Activated naive CD4-positive, alpha-beta T cell treated with anti-CD3 and anti-CD28 coated beads, Interleukin-2, amount 50 U/mL, for 16 hours (primary cell): ENCODE data around the gene BNIP3.

Experiments
- DNase-seq: peaks from one replicate; pipeline ENCODE4 v3.0.0-alpha.2; 2020

Gene BNIP3, protein sequence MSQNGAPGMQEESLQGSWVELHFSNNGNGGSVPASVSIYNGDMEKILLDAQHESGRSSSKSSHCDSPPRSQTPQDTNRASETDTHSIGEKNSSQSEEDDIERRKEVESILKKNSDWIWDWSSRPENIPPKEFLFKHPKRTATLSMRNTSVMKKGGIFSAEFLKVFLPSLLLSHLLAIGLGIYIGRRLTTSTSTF

DNA sequence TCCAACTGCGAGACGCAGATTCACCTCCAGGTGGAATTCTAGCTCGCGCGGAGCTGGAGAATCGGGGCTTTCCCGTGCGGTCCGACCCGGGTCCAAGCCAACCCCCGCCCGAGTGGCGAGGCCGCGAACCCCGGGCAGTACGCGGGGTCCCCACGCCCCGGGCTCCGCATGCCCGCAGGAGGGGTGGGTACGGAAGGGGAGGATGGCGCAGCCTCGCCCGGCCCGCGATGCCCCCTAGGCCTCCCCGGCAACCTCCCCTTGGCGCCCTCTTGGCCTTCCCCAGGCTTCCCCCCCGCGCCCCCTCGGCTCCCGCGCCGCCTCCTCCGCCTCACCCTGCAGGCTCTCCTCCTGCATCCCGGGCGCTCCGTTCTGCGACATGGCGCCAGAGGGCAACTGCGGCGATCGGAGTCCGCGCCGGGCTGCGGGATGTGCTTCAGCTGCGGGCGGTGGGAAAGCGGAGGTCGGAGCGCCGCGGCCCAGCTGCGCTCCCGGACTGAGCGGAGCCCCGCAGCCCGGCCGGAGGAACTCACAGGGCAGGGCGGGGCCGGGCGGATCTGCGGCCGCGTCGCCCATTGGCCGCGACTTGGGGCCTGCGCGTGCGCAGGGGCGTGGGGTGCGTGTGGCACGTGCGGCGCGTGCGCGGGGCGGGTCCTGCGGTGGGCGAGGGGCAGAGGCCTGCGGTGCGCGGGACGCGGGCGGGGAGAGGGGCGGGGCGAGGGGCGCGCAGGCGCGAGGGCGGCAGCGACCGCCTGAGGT is at the start of gene BNIP3:
BNIP3 (minus strand) TSS at position 495 of the 756 bp plus-strand sequence; CDS start at position 378, 117 bp downstream.
- peak; percentile 98 for DNase-seq

DNA sequence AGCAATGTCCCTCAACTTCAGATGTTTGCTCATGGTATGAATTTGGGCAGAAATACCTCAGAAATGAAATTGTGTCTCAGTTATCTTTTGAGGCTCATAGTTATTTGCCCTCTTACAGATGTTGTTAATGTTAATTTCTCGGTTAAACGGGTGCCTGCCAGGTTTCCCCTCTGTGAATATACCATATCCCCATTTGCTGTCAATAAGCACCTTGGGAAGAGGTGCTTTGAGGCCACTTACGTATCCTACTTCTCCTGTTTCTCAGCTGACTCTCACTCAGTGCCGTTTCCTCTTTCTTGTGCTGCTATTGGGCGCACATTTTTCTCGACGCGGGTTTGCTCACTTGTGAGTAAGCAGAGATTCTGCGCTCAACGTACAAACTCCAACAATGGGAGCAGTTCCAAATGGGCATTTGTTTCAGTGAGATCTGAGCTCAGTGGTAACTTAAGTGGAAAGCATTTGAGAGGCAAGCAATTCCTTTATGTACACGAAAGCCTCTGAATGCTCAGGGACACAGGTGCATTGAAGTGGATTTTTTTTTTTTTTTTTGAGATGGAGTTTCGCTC is 49.3 kb upstream of the BNIP3 start:
- DNase-seq: no peak

DNA sequence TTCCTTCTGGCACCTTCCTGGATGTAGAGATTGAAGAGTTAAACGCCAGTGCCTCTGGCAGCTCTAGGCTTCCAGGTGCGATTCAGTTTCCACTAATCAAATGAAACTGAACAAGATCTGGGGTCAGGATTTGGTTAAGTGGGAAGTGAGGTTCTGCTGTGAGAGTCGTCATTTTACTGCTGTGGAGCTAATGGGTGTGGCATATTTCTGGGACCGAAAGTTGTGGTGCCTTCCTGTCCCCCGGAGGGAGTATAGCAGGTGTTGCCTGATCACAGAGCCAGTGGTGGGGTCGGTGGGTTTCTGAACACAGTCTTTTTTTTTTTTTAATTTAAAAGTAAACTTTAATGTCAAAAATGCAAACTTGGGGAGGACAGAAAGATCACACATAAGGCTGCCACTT is 47.0 kb upstream of the BNIP3 start:
- no peak for DNase-seq

DNA sequence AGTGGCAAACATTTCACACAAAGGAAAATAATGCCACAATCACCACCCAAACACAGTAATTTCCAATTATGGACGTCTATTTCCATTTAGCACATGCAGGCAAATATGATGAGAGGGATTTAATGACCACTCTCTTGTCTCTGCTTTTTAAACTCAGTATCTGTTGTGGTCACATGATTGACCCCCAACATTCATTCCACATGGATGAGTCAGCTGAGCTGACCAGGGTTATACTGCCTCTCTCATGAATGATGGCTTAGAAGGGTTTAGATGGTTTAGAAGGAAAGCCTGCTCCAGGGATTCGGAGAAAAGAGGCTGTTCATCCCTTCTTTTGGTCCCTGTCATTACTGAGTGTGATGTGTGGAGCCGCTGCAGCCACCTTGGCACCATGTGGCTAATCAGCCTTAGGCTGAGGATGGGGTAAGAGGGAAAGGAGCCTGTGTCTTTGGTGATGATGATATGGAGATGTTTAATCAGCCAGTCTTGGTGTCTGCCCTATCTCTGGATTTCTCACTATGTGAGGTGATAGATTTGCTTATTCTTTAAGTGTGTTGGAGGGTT is 45.8 kb upstream of the BNIP3 start:
- no peak for DNase-seq

DNA sequence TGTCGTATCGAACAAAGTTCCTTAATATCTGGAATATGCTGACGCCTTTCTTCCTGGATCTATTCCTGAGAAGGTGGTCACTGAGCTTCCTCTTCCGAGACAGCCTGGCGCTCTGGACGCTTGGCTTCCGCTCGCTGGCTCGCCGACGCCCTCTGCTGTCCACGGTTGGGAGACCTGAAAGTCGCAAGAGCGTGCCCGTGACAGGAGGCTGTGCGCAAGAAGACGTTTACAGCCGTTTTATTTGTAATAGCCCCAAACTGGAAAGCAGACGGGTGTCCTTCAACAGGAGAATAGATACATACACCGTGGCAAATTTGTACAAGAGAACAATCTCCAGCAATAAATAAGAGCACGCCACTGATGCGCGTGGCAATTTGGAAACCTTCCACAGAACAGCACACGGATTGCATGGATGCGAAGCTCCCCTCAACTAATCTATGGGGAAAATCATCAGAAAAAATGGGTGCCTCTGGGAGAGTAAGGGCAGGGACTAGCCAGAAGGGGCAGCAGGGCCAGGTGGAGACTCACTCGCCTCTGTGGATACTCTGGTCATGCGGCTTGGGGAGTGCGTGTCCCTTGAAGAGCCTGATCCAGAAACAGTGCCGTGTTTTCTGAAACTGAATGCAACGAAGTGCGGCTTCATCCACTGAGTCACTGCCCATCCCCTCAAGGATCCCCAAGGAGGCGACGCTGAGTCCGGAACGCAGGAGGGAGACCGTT is 41.5 kb upstream of the BNIP3 start:
- DNase-seq: peak; percentile 81

DNA sequence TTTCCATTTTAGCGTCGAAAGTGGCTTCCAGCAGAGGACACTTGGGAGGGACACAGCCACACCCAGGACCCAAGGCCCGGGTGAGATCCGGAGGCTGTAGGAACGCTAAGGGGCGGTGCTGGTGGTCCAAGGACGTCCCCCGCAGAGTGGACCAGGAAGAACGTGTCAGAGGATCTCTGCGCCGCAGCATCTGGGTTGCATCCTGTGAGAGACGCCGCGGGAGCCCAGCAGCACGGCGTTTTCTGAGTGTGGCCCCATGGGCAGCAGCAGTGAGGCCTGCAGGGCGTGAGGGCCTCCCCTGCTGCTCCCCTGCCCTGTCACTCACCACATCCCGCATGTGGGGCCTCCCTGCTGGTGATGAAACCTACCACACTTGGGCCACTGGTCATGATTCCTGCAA is 40.5 kb upstream of the BNIP3 start:
- DNase-seq: no peak

DNA sequence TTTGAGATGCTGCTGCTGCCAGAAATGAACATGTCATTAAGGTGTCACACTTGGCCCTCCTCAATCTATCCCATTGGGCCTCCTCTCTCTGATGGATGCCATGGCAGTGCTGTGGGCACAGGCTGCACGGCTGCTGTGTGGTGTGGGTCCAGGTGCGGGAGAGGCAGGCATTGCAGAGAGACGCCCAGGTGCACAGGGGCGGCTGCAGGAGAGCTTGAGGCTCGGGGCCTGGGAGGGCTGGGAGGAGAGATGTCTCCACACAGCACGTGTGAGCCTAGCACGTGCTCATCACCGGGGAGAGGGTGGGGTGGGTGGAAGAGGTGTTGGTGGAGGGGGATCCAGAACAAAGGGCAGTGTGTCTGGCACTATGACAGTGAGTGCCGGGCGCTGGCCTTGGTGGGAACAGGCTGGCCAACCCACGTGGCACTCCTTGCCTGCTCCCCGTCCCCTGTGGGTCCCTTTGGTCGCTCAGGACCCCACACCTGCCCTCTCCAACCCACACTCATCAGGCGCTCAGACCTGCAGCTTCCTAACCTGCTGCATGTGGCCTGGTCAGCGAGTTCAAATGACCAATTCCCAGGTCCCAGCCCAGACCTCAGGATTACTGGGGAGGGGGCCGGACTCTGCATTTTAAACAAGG is 39.9 kb upstream of the BNIP3 start:
- no peak for DNase-seq

DNA sequence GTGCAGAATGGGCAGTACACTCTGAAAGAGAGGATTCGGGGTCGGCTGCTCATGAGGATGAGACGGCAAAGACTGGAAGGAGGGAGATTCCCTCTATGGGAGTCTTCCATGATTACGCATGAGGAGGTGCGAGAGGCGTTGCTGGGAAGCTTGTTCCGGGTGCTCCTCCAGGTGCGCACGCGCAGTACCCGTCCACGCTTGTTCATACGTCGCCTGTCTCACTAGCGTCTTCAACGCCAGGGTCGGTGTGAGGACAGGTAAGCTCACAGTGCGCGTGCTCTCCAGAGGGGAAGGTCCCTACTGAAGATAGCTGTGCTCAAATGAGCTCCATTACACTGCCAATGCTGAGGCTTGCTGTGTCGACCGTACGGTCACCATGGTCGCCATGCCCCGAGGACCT is 39.3 kb upstream of the BNIP3 start:
- no peak for DNase-seq

DNA sequence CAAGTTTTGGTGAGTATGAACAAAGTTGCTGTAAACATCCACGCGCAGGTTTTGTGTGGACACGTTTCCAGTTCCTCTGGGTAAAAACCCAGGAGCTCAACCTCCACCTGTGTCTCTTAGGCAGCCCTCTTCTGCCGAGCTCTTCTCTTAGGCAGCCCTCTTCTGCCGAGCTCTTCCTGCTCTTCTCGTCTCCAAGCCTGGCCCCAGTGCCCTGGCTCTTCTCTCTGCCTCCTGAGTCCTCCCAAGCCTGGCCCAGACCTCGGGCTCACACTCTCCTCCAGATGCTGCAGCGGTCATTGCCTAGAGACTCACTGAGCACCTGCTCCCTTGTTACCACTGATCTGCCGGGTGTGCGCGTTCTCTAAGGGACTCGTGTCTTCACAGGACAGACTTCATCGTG is 38.7 kb upstream of the BNIP3 start:
- no peak for DNase-seq

DNA sequence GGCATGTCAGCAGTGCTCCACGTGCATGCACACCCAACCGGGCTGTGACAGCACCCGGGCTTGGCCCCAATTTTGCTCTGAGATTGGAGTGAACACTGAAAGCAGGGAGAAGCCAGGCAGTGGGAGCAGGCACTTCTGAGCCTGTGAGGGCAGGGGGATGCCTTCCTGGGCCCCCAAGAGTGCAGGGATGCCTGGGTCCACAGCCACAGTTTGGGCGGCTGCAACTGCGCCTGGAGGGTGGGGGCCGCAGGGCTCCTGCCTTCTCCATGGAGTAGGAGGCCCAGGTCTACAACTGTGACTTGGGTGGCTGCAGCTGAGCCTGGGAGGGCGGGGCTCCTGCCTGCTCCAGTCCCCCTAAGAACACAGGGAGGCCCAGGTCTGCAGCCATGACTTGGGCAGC is 37.6 kb upstream of the BNIP3 start:
- no peak for DNase-seq

DNA sequence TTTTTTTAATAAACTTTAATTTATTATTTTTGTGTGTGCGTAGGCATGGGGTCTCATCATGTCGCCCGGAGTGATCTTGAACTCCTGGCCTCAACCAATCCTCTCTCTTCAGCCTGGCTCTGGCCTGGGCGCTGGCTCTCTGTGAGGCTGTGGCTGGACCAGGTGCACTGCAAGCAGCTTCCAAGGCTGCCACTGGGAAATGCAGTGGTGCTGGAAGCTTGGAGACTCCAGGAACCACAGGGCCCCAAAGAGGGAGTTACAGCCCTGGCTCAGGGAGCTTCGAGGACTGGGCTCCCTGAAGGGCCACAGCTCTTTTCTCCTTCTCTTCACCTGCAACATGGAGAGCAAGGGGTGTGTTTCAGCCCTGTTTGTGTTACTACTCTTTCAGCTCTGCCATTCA is 36.7 kb upstream of the BNIP3 start:
- no peak for DNase-seq

DNA sequence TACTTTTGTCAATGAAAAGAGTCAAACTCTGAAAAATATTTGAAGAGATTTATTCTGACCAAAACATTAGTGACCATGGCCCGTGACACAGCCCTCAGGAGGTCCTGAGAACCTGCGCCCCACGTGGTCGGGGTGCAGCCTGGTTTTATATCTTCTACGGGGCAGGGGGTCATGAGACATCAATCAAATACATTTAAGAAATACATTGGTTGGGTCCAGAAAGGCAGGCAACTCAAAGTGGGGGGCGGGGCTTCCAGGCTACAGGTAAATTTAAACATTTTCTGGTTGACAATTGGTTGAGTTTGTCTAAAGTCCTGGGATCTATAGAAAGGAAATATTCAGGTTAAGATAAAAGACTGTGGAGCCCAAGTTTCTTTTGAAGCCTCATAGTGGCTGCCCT is 34.8 kb upstream of the BNIP3 start:
- DNase-seq: no peak

DNA sequence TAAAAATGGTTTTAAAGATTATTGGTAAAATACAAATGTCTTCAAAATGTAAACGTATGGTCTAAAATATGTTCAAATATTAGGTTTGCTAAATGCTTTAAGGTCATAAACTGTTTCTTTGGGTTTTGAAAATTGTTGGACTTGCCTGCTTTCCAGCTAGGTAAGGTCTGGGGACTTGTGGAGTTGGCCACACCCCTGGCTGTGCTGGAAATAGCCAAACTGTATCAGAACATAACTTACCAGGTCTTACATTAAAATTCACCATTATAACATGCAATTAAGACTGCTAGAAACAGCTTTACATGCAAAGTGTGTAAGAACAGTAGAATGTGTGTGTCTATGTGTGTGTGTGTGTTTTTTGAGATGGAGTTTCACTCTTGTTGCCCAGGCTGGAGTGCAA is 29.7 kb upstream of the BNIP3 start:
- no peak for DNase-seq

DNA sequence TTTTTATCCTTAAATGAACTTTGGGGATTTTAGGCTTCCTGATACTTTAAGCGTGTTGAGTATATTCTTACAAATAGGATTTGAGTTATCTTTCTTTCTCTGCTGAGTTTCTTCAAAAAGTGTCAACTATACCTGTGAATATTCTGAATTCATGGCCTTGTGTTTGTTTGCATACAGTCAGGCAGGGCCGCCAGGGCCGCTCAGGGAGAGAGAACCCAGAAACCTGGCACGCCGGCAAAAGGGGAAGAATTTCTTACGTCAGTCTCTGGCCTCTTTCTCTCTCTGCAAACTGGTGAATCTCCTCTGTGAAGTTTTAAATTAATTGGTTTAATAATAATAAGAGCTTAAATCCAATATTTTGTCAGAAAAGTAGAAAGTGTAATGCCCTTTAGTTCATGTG is 29.3 kb upstream of the BNIP3 start:
- no peak for DNase-seq

DNA sequence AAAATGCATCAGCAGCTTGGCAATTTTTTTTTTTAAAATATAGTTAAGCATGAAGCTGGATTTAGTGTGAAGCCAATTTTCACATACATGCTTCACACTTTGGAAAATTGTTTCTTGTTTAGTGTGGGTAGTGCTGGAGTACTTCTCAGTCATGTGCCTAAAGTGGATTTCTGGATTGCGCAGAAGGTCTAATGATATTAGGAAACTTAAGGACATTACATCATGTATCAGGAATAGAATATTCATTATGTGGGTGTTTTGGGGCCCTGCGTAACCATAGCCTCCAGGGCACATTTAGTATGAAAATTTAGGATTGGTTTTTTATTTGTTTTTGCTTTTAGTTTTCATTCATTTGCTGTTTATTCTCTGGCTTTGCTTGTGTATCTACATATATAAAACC is 28.8 kb upstream of the BNIP3 start:
- no peak for DNase-seq

DNA sequence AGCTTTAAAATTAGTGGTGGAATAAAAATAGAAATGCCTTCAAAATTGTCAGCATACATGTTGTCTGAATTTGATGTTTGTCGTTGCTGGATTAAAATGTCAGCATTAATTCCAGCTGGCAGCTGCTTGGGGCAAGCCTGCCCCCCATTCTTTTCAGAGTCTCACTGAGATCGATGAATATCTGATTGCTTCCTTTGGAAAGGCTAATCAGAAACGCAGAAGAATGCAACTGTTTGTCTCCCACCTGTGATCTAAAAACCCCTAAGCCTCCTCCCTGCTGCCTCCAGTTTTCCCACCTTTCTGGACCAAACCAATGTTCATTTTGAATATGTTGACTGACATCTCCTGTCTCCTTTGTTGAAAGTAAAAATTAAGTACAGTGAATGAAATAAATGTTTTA is 27.9 kb upstream of the BNIP3 start:
- no peak for DNase-seq

DNA sequence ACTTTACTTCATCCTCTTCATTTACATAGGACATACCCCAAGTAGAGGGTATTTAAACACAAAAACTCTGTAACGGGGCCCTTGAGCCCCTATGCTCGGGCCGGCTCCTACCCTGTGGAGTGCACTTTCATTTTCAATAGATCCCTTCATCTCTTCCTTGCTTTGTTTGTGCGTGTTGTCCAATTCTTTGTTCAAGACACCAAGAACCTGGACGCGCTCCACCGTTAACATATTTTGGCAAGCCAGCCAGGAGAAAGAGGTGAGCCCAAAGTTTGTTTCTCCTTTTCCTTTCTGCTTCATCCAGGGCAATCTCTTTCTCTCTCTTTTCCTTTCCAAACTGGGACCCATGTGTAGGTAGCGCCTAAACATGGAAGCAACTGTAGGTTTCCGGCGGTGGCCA is 26.0 kb upstream of the BNIP3 start:
- DNase-seq: no peak

DNA sequence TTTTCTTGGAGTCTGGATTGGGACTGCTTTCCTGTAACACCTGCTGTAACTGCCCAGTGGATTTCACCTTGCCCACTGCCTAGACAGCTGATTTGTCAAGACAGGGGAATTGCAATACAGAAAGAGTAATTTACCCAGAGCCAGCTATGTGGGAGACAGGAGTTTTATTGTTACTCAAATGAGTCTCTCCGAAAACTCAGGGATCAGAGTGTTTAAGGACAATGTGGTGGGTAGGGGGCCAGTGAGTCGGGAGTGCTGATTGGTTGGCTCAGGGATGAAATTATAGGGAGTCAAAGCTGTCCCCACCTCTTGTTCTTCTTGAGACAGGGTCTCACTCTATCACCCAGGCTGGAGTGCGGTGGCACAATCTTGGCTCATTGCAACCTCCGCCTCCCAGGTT is 25.2 kb upstream of the BNIP3 start:
- DNase-seq: no peak

DNA sequence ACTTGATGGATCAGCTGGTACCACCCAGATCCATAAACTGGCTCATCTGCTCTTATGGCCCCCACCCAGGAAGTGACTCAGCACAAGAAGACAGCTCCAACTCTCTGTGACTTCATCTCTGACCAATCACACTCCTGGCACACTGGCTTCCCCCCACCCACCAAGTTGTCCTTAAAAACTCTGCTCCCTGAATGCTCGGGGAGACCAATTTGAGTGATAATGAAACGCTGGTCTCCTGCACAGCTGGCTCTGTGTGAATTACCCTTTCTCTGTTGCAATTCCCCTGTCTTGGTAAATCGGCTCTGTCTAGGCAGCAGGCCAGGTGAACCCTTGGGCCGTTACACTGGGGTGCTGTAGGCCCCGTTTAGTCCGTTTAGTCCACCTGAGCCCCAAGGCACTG is 23.4 kb upstream of the BNIP3 start:
- no peak for DNase-seq

DNA sequence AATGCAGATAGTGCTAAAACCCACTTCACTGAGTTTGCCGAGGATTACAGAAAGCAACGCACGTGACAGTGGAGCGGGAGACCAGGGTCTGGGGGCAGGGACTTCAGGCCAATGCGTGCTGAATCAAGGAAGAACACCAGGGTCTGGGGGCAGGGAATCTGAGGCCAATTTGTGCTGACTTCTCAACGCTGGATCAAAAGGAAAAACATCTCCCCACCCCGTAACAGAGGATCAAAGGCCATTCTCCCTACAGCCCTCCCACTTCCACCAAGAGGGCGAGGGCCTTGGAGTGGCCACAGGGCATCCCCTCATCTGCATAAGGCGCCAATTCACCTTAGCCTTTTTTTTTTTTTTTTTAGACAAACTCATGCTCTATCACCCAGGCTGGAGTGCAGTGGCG is 22.3 kb upstream of the BNIP3 start:
- DNase-seq: no peak

DNA sequence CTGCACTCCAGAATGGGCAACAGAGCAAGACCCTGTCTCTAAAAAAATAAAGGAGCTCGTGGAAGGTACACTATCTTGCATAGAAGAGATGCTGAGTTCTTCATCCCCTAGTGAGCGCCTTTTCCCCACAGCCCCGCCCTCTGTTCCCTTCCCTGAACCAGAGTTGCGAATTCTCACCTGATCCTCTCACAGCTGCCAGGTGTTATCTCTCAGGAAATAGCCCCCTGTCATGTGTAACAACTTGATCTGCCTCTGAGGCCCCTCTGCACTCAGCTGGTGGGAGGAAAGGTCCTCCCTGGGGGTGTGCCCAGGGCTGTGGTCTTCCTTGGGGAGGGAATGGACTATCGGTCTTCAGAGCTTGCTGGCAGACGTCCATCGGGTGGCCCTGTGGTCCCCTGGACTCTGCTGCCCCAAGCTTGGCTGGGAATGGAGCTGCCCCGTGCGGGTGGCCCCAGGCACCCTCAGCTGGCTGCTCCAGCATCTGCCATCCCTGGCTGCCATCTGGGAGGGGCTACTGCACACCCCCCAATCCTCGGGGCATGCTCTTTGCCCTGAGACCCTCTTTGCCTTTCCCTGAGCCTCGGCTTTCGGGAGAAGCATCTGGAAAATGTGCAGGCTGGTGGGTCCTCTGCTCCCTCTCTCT is 21.7 kb upstream of the BNIP3 start:
- no peak for DNase-seq

DNA sequence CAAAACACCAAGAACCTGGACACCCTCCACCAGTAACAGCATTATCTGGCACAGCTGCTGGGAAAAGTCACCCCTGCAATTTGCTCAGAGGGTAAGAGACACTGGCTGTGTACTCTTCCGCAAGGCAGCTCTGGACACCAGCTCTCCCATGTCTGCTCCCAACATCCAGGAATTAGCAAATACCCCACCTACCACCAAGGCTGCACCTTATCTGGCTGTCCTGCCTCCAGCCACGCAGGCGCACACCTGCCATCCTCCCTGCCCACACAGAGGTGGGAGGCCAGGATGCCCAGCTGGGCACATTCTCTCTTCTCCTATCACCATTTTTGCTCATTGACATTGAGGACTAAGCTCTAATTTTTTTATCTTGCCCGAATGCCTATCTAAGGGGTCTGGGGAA is 20.3 kb upstream of the BNIP3 start:
- no peak for DNase-seq
